LNCAP (cell line): Measurements from ENCODE around the gene RNFT2.

Experiments
- TF ChIP-seq, protein P1 (sequence below): fragments of 450-650 bp; IDR thresholded peaks from 2 replicates; pipeline ENCODE4 v1.5.1; 2017; ENCODE audit warnings: mild to moderate bottlenecking

RNFT2 gene

DNA sequence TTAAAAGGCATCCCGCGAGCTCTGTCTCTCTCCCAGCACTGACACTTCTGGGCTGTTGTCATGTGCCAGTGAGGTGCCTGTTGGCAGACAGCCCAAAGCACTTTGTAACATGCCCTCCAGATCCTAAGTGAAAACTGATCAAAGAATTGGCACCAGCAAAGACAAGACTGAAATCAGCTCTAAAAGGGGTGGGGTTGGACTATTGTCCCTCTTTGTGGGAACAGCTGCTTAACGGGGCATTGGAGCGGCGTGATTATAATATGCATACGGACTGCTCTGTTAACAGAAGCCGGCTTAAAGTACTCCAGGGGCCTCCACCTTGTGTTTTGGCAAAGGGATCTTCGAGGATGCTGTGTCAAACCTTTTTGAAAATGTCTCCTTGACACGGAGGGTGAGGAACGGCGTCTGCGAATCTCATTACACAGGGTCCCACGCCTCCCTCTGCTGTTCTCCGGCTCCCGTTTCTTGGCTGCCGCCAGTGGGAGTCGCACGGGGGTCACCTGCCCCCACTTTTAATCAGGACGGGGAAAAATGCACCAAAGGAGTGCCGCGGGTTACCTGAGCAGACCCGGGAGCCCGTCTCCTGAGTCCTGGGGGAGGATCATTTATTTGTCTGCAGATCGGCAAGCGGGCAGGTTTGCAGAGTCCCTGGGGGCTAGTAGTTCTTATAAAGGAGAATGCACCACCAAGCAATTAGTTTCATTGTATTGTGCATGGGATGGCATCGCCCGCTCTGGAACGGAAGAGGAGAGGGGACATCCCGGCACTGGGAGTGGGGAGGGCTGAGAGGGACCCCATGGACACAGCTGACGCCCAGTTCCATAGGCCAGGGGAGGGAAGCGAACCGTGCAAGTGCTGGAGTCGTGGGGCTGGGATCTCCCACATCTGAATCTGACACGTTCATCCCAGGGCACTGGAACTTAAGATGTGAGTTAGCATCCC, 44.6 kb upstream of the RNFT2 start:
- TF ChIP-seq, protein P1, sequence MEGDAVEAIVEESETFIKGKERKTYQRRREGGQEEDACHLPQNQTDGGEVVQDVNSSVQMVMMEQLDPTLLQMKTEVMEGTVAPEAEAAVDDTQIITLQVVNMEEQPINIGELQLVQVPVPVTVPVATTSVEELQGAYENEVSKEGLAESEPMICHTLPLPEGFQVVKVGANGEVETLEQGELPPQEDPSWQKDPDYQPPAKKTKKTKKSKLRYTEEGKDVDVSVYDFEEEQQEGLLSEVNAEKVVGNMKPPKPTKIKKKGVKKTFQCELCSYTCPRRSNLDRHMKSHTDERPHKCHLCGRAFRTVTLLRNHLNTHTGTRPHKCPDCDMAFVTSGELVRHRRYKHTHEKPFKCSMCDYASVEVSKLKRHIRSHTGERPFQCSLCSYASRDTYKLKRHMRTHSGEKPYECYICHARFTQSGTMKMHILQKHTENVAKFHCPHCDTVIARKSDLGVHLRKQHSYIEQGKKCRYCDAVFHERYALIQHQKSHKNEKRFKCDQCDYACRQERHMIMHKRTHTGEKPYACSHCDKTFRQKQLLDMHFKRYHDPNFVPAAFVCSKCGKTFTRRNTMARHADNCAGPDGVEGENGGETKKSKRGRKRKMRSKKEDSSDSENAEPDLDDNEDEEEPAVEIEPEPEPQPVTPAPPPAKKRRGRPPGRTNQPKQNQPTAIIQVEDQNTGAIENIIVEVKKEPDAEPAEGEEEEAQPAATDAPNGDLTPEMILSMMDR, result no peak

DNA sequence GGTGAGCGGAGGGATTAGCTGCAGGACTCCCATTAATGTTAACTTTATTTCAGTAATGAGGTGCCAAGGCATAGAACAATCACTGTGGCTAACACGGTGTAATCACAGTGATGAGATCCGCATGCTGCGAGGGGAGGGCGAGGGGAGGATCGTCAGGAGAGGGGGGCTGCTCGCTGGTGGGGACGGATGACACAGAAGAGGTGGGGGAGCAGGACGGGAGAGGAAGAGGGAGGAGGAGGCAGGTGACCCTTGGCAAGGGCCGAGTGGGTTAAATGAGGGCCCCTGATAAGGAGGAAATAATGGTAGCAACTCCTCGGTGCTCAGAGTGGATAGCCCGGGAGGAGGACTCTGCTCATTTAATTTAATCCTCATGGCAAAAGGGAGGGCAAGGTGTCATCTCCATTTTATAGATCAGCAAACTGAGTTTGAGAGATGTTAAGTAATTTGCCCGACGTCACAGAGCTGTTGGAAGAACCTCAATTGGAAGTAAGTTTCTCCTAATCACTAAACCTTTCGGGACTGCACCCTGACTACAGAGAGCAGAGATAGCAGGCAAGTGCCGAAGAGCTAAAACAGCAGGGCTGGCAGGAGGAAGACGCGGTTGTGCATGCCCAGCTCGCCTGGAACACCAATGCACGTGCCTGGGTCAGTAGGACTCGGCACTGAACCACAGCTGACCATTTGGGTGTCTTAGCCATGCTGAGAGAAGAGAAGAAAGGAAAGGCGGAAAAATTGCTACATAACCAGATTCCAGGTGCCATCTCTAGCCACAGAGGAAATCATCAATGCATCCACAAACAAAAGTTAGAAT, 43.3 kb upstream of the RNFT2 start:
- TF ChIP-seq, protein P1, result no peak

DNA sequence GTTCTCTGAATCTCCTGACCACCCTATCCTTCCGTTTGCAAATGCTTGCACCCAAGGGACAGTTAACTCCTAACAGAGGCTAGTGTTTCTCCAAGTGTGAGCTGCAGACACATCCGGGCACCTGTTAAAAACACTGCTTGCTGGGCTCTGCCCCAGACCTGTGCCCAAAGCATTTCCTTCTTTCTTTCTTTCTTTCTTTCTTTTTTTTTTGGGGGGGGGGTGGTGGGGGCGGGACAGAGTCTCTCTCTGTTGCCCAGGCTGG, 42.7 kb upstream of the RNFT2 start:
- TF ChIP-seq, protein P1, result no peak

DNA sequence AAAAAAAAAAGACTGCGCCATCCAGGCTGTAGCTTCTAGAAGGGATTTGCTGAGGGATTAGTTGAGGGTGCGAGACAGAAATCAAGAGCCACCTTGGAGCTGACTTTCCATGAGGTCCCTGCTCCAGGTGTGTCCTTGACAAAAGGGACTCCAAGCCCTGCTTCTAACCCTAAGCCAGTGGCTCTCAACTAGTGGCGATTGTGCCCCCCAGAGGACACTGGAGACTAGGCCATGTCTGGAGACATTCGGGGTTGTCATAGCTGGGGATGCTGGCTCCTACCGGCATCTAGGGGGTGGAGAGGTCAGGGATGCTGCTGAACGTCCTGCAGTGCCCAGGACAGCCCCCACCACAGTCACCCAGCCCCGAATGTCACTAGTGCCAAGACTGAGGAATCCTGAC, 40.8 kb upstream of the RNFT2 start:
- TF ChIP-seq, protein P1, result peak; percentile 32; the same call in 1 of the 2 replicates

DNA sequence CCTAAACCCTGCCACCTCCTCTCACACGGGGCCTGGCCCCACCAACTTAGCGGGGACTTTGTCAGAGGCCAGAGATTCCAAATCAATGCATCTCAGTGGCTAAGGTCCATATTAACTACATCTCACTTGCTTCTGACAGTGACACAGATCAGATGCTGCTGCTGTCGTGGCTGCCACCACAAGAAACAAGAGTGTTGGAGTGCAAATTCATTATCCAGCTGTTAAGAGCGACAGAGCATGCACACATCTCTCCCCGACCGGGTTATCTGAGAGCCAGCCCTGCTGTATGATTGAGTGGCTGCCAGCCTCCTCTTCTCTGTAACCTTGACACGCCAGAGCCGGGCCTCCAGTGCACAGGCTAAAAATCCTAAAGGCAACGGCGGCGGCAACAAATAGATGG, 40.4 kb upstream of the RNFT2 start:
- TF ChIP-seq, protein P1, result no peak

DNA sequence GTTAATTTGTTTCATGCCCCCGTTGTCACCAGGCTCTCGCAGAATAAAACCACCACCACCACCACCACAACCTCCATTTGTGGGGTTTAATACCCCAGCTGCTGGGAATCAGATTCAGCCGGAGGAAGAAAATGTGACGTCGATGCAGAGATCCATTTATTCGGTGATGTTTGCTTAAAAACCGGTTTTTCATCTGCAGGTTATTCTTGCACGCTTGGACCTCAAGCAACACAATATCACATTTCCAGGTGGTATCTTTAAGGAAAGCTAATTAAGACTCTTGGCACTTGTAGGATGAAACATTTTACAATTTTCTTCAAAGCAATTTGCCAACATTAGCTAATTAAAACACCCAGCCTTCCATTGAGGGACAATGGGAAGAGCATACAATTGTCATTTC, 40.0 kb upstream of the RNFT2 start:
- TF ChIP-seq, protein P1, result no peak

DNA sequence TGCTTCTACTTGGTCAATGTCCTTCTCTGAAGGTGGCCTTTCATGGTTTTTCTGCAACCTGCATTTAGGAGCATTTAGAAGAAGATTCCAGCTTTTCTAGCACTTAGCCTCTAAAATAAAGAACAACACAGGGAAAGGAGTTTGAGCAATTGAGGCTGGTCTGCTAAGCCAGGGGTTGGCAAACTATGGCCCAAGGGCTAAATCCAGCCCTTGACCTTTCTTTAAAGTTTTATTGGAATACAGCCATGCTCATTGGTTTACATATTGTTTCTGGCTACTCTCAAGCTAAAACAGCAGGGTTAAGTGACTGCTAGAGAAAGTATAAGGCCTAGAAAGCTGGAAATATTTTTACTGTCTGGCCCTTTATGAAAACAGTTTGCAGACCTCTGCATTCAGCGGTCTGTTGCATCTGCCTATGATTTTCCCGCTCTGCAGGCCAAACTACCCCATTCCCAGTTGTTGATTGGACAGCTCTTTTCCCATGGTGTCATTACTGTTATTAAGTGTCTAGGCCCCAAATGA, 39.5 kb upstream of the RNFT2 start:
- TF ChIP-seq, protein P1, result no peak
